ENCODE data around the gene BCR. TPM values are rescaled to one million over a fixed set of nuclear protein-coding genes. Genes with fewer than 3 reads are reported as not detected.
A peak's percentile ranks its signal among the peaks of the same experiment; 100 is the strongest.
"Not testable (repeated sequence)": the region's sequence is repeated elsewhere in the genome, so short reads cannot be mapped to it uniquely, and the experiment has no call there.

The BCR gene
- total RNA-seq, 2 donors from 2014 or later: 27.0 to 41.3 TPM

DNA sequence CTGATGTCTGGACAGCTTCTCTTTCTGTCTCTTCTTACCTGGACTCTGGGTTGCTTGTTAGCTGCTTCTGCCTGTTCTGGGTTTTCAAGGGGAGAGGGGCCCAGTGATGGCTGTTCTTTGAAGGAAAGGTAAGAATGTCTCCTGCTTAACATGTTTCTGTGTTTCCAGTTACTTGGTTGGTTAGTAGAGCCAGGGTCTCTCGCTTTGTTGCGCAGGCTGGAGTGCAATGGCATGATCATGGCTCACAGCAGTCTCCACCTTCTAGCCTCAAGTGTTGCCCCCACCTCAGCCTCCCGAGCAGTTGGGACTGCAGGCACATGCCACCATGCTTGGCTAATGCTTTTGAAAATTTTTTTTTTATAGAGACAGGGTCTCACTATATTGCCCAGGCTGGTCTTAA lies 126.6 kb downstream of the BCR start:
- H3K4me1 ChIP-seq: peaks cover 0 to 25% of the 10 kb centered on the region in 2 donors
- H3K36me3 ChIP-seq: peaks cover 13% of the 10 kb centered on the region
- no peaks in the 10 kb centered on the region for H3K27me3 ChIP-seq
- no peaks in the 10 kb centered on the region for H3K9me3 ChIP-seq
- H3K27ac ChIP-seq: peak overlapping the region; percentile 83 to 89
- DNase-seq (ENCODE audit: low spot score): no peak
- no peak for TF ChIP-seq CTCF (IDR thresholded peaks at IDR 0.05)
- H3K4me3 ChIP-seq: no peak overlapping the region

DNA sequence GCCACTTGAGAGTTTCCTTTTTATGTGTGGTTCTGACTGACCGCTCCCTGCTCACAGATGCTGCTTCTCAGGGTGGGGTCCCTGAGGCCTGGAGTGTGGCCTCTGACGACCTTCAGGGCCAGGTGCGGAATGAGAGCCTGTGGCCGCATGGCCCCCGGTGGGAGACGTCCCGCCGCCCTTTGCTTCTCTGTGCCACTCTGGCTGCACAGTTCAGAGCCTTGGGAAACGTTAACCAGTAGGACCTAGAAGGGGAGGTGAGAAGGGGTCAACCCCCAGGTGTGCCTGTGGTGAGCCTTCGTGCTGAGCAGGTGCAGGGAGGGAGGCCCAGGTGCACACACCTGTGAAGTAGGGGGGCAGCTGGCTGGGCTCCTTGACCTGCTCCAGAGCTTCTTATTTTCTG lies 127.2 kb downstream of the BCR start:
- H3K27me3 ChIP-seq; H3K4me3 ChIP-seq; DNase-seq (ENCODE audit: low spot score); H3K9me3 ChIP-seq; H3K27ac ChIP-seq: not testable (repeated sequence)
- Histone ChIP-seq H3K4me1 (peaks cover 0 to 25% of the 10 kb centered on the region in 2 donors), H3K36me3 (peaks cover 15% of the 10 kb centered on the region)

DNA sequence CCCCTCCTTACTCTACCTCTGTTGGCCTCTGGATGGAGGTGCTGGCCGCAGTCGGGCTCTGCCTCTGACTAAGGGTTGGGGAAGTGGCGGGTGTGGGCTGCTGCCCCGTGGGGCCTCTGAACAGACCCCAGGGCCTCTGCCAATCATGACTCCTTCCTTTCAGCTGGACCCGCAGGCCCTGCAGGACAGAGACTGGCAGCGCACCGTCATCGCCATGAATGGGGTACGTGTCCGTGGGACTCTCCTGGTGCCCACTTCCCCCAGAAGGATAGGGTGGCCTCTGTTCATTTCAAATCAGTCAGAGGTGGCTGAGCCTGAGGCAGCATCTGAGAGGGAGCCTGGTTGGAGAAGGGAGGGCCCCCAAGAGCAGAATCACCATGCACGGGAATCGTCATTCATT lies 129.0 kb downstream of the BCR start:
- not testable (repeated sequence) for H3K9me3 ChIP-seq; H3K4me3 ChIP-seq; H3K27ac ChIP-seq; H3K27me3 ChIP-seq; DNase-seq (ENCODE audit: low spot score)
- H3K36me3 ChIP-seq: peaks cover 12% of the 10 kb centered on the region
- H3K4me1 ChIP-seq: peaks cover 0 to 25% of the 10 kb centered on the region in 2 donors

DNA sequence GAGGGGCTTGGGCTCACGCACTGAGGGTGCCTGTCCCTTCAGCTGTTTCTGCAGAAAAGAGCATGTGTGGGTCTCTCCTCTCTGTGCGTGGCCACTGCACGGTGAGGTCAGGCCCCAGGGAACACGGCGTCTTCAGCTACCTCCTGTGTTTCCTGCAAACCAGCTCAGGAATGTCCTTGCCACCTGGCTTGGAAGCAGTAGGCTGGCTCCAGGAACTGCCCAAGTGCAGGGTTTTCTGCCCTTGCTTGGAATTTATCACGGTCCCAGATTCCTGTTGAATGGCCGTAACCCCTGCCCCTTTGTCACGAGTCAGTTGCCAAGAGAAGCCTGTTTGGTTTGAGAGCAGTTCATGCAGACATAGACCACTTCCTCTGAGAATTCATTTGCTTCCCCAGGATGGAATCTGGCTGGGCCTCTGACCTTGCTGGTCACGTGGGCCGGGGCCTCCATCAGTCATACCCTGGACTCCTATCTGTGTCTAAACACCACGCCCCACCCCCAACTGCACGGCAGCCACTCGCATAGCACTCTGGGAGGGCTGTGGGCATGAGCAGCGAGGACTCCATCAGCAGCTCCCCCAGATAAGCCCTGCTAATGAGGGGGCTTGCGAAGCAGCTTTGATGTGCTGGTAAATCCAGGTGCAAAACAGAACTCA lies 130.3 kb downstream of the BCR start:
- not testable (repeated sequence) for DNase-seq (ENCODE audit: low spot score); H3K27ac ChIP-seq

DNA sequence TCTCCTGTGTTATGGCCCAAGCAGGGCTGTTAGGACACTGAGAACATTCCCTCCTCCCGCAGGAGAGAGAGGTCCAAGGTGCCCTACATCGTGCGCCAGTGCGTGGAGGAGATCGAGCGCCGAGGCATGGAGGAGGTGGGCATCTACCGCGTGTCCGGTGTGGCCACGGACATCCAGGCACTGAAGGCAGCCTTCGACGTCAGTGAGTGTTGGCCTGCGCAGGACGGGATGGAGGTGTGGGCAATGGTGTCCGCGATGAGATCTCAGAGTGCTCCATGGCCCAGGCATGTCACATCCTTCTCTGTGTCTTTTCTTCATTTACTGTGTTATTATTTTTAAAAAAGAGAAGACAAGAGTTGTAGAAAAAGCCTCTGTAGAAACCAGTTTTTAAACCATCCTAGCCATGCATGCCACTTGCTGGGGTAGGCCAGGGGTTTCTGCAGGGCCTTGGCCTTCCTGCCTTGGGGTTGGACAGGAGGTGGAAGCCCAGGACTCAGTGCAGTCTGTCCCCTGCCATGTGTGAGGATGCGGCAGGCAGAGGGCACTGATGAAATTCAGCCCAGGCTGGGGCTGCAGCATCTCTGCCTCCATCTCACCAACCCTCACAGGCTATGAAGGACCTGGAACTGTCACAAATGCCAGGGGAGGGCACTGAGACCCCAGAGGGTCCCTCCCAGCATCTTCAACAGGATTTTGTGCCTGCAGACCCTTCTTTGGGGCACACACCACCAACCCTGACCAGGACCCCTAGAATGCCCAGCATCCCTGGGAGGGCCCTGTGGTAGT lies 131.5 kb downstream of the BCR start:
- DNase-seq (ENCODE audit: low spot score): not testable (repeated sequence)

More for the DNA sequence above, 130.3 kb downstream of the BCR start:
- H3K9me3 ChIP-seq, H3K4me3 ChIP-seq, H3K27me3 ChIP-seq: not testable (repeated sequence)
- Histone ChIP-seq H3K36me3 (peaks cover 18% of the 10 kb centered on the region), H3K4me1 (peaks cover 0 to 14% of the 10 kb centered on the region in 2 donors)

DNA sequence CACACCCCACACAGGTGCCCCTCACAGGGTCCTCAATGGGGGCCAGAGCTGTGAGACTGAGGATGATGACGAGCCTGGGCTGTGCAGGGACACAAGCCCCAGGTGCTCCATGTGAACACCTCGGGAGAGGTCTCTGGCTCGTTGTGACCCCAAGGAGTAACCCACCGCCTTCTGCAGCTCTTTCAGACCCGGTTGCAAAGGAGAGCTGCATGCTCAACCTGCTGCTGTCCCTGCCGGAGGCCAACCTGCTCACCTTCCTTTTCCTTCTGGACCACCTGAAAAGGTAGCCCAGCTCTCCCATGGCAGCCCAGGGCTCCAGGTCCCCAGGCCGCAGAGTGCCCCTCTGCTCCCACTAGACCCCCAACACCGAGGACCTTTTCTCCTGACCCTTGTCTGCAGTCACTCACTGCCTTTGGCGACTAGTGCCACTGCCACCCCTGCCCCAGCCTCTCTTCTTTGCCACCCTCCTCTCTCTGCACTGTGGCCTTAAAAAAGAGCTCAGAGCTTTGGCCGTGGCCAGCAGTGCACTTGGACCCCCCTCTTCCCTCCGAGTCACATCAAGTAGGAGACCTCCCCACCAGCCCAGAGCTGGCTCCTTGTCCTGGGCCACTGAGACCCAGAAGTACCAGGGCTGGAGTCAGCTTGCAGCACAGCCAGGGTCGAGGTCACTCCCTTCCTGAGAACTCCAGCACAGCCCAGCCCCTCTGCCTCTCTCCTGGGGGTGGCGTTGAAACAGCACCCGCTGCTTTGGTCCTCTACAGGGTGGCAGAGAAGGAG lies 133.7 kb downstream of the BCR start:
- DNase-seq (ENCODE audit: low spot score): no peak
- Histone ChIP-seq H3K36me3 (peaks cover 18% of the 10 kb centered on the region), H3K4me1 (no peaks in the 10 kb centered on the region), H3K27me3 (no peaks in the 10 kb centered on the region), H3K4me3 (no peak overlapping the region), H3K27ac (no peak overlapping the region), H3K9me3 (no peaks in the 10 kb centered on the region)
- no peak for TF ChIP-seq CTCF (IDR thresholded peaks at IDR 0.05)

More for the DNA sequence above, 131.5 kb downstream of the BCR start:
- not testable (repeated sequence) for H3K9me3 ChIP-seq, H3K27ac ChIP-seq, H3K4me1 ChIP-seq, H3K4me3 ChIP-seq, H3K27me3 ChIP-seq
- H3K36me3 ChIP-seq: peaks cover 18% of the 10 kb centered on the region

DNA sequence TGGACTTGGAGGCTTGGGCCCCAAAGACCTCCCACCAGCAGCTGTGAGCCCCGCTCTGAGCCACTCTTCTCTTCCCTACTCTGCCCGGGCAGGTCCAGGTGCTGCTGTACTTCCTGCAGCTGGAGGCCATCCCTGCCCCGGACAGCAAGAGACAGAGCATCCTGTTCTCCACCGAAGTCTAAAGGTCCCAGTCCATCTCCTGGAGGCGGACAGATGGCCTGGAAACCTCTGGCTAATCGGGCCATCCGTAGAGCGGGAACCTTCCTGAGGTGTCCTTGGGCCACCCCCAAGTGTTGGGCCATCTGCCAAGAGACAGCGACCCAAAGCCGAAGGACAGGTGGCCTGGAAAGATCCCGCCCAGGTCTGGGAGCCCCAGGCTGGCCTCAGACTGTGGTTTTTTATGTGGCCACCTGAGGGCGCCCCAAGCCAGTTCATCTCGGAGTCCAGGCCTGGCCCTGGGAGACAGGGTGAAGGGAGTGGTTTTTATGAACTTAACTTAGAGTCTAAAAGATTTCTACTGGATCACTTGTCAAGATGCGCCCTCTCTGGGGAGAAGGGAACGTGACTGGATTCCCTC lies 135.1 kb downstream of the BCR start:
- H3K4me3 ChIP-seq: no peak overlapping the region
- no peaks in the 10 kb centered on the region for H3K27me3 ChIP-seq
- no peaks in the 10 kb centered on the region for H3K9me3 ChIP-seq
- H3K36me3 ChIP-seq: peaks cover 18% of the 10 kb centered on the region
- peak; percentile 69 to 72 for TF ChIP-seq CTCF (IDR thresholded peaks at IDR 0.05)
- H3K4me1 ChIP-seq: no peaks in the 10 kb centered on the region
- peak overlapping the region in 1 of 2 donors; percentile 43 for H3K27ac ChIP-seq
- DNase-seq (ENCODE audit: low spot score): peak; percentile 75

GRCh38 chr22:23316596-23316995 lies 136.3 kb downstream of the BCR start:
- not testable (repeated sequence) for H3K9me3 ChIP-seq; H3K27ac ChIP-seq; H3K4me1 ChIP-seq; H3K27me3 ChIP-seq; DNase-seq (ENCODE audit: low spot score); H3K4me3 ChIP-seq
- H3K36me3 ChIP-seq: peaks cover 18% of the 10 kb centered on the region

DNA sequence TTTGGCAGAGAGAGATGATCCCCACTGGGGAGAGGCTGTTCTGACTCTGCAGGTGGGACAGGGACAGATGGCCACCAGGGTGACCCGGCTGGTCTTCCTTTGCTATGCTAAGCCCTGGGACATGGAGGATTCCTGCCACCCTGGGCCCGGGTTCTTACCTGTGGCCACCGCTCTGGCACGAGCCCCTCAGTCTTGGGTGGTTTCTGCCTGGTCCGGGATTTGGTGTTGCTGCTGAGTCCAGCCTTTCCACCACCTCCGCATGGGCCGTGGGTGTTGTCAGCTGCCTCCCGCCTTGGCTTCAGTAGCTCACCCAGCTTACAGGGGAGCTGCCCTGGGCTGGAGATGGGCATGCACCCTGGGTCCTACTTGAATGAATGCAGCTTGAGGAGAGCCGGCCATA lies 138.0 kb downstream of the BCR start:
- not testable (repeated sequence) for DNase-seq (ENCODE audit: low spot score); H3K9me3 ChIP-seq; H3K4me3 ChIP-seq; H3K27ac ChIP-seq; H3K27me3 ChIP-seq; H3K4me1 ChIP-seq
- H3K36me3 ChIP-seq: peaks cover 13% of the 10 kb centered on the region

- not testable (repeated sequence) for H3K4me1 ChIP-seq; DNase-seq (ENCODE audit: low spot score); H3K27ac ChIP-seq; H3K36me3 ChIP-seq; H3K4me3 ChIP-seq; H3K27me3 ChIP-seq; H3K9me3 ChIP-seq
These were observed 142.3 kb downstream of the BCR start for GRCh38 chr22:23322497-23323080.

All from right atrium auricular region (tissue), 2 donors.